NK-92 treated with Interleukin-12 subunit alpha and Interleukin-12 subunit beta, amount 100 ng/mL, for 24 hours (cell line): ENCODE measurements around the gene ALOXE3.
"Not testable (repeated sequence)": the region's sequence is repeated elsewhere in the genome, so short reads cannot be mapped to it uniquely, and the experiment has no call there.

ENCODE experiments used
- DNase-seq: peaks from one replicate; lab custom pipeline; 2025; lab: John Stamatoyannopoulos, UW

ALOXE3 gene

DNA sequence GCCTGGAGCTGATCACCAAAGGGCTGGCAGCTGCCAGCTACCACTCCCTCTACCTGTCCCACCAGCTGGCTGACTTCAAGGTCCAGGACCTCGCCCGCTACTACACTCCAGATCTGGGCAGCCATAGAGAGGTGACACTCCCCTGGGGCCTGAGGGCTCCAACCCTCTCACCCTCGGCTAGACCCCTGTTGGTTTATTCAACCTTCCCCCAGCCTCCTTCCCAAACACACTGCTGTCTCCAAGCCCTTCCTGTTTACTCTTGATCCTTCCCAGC, 48.8 kb downstream of the ALOXE3 start:
- DNase-seq: no peak

DNA sequence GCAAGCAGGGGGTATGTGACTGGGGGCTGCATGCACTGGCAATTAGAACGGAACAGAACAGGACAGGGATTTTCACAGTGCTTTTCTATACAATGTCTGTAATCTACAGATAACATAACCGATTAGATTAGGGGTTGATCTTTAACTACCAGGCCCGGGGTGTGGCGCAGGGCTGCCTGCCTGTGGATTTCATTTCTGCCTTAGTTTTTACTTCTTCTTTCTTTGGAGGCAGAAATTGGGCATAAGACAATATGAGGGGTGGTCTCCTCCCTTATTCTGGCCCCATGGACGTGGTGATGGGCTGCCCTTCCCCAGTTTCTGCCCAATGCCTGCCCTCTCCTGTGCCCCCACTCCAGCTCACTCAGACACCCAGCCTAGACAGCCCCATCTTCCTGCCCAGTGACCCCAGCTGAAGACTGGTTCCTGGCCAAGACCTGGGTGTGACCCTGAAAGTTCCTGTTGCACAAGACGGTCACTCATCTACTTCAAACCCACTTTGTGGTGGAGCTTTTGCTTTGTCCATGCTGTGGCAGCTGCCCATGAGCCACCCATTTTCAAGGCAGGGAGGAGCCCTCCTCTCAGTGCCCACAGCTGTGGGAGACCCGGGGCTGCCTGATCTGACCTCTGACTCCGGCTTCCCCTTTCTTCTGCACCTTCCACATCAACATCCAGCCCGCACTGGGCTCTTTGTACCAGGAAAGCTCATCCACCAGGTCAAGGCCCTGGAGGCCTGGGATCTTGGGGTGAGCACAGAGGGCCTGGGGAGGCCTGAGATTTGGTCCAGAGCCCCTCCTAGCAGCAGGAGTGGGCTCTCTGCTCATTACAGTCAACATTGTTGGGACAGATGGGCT, 49.4 kb downstream of the ALOXE3 start:
- no peak for DNase-seq

DNA sequence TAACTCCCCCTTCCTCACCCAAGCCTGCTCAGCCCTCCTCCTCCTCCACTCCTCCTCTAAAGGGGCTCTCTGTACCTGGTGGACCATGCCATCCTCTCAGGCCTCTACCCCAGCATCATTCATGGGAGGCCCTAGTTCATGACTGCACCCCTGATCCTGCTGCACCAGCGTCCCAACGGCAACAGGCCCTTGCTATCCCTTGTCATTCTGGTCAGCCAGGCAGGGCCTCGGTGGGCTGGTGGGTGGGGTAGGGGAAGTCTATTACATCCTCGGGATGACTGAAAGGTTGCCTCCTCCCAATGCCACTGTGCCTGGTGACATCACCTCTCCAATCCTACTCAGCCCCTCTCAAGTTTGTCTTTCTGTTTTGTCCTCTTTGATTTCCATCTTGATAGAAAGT, 50.5 kb downstream of the ALOXE3 start:
- no peak for DNase-seq

DNA sequence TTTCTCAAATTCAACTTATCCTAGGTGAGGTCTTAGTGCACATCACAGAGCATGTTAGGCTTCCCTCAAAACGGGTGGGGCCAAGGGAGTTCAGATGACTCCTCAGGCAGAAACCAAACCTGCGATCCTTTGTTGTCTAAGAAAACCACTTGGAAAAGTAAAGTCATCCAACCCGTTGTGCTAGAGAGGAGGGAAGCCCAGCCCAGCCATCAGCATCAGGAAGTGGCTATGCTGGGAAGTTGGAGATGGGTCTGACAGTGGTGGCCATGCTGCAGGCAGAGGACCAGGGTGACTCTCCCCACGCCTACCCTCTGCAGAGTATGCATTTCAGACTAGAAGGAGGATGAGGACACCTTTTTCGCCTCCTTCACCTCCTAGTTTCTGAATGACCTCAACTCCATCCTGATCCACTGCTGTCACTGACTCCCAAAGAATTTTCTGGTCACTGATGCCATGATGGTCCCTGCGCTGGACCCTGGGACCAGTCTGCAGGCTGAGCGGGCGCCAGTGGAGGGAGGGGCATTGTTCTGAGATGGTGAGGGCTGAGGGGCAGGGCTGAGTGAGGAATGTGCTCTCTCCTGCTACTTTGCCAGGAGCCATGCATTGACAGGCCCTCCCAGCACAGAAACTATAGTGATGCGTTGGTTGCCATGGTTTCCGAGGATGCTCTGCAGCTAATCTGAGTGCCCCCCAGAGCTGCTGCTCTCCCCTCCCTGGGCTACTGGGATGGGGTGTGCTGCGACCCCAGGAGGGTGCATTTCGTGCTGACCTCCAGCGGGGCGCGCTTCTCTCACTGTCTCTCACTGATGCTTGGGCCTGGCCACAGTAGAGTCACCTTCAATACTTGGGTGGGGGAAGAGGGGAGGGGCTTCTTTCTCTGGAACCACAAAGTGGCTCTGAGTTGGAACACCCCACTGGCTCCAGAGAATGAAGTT, 51.2 kb downstream of the ALOXE3 start:
- DNase-seq: no peak

DNA sequence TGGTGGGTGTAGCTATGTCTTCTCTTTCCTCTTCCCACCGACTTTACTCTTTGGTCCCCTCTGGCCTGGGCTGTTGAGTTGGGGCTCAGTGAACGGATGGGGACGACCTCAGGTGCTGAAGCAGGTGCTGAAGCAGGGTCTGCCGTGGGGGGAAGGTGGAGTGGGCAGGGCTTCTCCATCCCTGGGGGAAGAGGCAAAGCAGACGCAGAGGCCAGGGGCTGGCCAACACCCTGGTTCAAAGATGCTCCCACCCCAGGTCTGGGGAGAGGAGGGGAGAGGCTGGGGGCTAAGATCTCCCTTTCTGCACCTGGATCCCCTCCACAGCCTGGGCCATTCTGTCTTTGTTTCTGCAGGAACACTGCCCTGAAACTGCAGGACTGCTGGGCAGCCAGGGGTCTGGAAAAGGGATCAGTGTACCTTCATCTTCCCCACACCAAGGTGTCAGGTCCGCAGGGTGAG, 53.7 kb downstream of the ALOXE3 start:
- DNase-seq: no peak

DNA sequence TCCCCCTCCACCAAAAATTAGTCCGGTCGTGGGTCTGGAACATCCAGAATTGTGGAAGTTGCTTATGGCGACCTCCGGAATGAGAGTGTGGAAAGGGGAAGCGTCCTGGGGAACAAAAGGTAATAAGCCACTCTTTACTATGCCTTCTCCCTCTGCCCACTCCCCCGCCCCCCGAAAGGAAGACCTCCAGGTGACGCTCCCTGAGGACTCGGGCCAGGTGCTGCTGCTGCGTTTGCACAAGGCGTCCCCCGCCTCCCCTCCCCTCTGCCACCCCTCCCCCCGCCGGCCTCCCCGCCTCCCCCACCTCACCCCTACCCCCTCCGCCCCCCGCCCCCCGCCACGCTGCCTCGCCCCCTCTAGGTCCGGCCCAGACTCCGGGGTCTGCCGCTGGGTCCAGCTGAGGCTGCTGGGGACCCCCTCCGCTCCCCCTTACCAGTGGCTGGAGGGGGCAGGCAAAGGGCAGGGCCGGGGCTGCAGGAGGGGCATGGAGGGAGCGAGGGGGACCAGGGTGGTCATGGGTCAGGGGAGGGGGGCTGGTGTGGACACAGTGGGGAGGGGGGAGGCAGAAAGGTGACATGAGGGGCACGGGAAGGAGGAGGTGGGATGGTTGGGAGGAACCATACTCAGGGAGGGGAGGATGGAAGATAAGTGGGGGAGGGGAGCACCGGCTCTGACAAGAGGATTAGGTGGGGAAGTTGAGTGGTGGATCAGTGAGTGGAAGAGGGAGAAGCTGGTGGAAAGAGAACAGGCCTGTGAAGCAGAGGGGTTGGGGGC, 54.4 kb downstream of the ALOXE3 start:
- no peak for DNase-seq

DNA sequence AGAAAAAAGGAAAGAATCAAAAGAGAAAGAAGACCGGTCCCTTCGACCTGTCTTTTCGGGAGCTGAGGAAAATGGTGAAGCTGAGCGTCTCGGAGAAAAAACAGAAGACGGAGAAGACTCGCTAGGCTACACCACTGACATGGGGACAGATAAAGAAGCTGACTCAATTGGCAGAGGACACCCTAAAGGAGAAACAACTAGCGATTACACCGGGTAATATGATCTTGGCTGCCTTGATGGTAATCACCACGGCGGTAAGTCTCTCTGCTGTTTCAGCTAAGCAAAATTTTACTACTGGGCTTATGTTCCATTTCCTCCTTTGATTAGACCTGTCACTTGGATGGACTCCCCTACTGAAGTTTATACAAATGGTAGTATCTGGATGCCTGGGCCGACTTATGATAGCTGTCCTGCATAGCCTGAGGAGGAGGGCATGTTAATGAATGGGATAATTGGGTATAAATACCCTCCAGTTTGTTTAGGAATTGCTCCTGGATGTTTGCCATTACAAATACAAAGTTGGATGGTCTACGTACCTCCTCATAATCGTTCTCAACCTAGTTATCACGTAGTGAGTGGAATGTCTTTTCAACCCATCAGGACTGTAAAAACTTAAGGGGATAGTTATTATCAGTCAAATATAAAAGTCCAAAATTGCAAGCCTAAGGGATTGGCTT, 55.4 kb downstream of the ALOXE3 start:
- no peak for DNase-seq

DNA sequence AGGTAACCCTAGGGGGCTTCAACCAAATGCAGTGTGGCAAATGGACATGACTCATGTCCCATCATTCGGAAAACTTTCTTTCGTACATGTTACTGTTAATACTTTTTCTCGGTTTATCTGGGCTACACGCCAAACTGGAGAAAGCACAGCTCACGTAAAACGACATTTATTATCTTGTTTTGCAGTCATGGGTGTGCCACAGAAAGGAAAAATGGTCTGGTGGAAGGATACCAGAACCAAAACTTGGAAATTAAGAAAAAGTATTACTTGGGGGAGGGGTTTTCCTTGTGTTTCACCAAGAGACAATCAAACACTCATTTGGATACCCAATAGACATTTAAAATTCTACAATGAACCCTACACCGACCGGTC, 55.9 kb downstream of the ALOXE3 start:
- no peak for DNase-seq

DNA sequence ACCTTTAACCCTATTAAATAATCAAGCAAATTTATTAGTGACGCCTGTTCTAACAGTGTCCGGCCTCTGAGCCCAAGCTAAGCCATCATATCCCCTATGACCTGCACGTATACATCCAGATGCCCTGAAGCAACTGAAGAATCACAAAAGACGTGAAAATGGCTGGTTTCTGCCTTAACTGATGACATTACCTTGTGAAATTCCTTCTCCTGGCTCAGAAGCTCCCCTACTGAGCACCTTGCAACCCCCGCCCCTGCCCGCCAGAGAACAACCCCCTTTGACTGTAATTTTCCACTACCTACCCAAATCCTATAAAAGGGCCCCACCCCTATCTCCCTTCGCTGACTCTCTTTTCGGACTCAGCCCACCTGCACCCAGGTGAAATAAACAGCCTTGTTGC, 56.5 kb downstream of the ALOXE3 start:
- DNase-seq: not testable (repeated sequence)

DNA sequence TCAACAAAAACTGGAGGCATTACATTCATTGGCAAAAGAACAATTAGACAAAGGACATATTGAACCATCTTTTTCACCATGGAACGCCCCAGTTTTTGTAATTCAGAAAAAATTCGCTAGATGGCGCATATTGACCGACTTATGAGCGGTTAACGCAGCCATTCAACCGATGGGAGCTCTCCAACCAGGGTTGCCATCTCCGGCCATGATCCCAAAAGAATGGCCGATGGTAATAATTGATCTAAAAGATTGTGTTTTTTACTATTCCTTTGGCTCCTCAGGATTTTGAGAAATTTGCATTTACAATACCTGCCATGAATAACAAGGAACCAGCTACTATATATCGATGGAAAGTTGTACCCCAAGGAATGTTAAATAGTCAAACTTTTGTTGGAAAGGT, 58.0 kb downstream of the ALOXE3 start:
- no peak for DNase-seq

DNA sequence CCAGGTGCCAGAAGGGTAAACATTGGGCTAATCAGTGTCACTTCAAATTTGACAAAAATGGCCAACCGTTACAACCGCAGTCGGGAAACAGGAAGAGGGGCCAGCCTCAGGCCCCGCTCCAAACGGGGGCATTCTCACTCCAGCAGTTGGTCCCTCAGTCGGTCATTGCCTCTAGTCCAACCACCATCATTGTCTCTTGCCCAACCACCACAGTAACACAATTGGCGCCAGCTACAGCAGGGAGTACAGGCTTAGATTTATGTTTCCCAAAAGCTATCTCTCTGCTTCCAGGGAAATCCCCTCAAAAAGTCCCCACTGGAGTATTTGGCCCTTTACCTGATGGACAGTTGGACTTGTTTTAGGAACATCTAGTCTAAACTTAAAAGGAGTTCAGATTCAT, 59.2 kb downstream of the ALOXE3 start:
- no peak for DNase-seq

DNA sequence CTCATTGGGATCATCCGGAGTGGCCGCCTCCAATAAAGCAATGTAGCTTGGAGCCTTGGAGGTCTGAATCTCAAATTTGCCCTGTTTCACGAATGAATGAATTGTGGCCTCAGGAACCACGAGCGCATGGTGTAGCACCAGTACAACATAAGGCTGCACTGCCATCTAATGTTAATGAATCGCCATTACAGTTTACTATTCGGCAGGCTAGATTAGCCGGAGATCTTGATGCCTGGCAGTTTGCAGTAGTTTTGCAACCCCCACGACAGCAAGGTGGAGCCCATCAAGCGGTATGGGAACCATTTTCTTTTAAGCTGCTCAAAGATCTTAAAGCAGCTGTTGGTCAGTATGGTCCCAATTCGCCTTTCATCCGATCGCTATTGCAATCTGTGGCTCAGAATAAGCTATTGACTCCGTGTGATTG, 60.6 kb downstream of the ALOXE3 start:
- peak; percentile 43 for DNase-seq

DNA sequence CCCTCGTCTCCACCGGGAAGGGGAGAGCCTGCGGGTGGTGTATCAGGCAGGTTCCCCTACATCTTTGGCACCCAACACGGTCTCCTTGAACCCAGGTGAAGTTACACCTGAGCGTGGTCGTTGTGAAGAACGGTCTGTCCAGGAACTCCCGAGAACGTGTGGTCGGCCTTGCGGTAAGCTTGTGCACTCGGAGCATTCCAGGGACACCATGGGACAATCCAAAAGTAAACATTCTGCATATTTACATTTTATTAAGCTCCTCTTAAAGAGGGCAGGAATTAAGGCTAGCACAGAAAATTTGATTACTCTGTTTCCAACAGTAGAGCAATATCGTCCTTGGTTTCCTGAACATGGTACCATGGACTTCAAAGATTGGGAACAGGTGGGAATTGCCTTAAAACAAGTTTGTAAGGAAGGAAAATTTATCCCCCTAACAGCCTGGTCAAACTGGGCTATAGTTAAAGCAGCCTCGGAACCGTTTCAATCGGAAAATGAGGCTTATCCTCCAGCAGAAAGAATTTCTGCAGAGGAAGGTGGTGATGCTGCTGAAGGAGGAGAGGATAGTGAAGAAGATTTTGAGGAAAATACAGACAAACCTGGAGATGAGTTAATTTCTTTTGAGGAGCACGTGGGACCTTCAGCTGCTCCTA, 61.2 kb downstream of the ALOXE3 start:
- DNase-seq: no peak

DNA sequence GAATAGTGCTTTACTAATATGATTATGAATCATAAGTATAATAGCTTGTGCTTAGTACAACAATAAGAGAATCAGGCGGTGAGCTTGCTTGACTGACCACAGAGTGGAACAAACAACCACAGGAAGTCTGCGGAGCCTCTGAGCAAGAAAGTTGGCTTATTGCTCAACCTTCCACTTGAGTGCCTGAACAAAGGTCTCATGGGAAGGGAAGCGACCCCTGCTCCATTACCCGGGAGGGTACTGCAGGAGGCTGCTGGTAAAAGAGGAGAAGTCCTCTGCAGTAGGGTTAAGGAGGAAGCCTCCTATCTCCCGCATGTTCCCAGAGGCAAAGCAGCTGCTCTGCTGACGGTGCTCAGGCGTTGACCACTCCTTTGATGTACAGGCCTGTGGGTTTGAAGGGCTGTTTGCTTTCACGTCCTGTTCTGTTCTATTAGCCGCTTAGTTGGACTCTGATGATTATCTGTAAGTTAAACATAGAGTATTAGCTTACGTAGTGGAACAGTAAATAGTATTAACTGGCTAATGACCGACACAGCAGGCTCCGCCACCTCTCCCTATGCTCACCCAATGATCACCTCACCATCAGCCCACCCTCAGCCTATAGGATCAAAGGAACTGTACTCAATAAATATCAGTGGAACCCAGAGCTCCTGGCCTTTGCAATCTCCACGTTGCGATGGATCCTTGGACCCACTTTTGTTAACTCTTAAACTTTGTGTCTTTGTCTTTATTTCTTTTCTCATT, 61.9 kb downstream of the ALOXE3 start:
- DNase-seq: peak; percentile 59

DNA sequence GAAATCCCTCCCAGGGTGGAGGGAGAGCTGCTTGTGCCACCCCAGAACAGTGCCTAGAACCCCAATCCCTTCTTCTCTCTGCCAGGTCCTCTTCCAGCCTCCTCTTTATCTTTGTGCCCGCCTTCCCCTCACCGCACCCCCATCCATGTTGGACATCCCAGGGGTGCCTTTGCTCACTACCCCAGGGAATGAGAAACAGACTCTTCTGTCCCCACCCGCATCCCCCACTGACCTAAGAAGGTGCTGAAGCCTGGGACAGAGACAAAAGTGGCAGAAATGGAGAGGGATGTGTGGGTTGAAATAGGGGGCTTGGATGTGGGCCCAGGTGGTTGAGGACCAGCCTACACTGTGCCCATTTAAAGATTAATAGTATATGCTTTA, 62.5 kb downstream of the ALOXE3 start:
- no peak for DNase-seq

DNA sequence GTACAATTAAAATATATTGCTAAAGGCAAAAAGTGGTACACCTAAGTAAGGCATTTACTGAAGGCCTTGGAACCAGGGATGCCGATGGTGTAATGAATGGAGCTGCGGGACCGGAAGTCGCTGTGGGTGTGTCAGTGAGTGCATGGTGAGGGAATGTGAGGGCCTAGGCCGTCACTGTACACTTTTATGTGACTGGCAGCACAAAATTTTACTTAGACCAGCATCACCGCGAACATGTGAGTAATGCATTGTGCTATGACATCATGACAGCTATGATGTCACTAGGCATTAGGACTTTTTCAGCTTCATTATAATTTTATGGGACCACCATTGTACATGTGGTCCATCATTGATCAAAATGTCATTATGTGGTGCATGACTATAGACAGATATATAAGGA, 64.7 kb downstream of the ALOXE3 start:
- no peak for DNase-seq

DNA sequence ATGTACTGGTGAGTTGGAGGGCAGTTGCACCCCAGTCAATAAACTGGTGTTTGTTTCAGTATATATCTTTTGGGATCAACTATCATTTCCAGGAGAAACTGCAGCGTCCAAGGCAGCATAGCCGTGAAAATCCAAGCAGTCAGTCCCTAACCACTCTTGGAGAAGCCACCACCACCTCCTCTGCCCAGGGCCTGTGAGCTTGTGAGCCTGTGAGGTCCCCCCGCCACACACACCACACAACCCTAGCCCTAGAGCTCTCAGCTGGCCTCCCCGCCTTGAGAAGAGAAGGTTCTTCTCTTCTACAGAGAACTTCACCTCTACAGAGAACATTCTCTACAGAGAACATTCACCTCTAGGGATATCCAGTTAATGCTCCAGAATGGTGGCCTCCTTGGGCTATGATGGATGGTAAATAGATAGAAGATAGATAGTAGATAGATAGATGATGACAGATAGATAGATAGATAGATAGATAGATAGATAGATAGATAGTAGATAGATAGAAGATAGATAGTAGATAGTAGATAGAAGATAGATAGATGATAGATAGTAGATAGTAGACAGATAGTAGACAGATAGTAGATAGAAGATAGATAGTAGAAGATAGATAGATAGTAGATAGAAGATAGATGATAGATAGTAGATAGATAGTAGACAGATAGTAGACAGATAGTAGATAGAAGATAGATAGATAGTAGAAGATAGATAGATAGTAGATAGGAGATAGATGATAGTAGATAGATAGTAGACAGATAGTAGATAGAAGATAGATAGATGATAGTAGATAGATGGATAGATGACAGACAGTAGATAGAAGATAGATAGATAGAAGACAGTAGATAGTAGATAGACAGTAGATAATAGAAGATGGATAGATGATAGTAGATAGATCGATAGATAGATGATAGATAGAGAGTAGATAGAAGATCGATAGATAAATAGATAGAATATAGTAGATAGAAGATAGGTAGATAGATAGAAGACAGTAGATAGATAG, 65.8 kb downstream of the ALOXE3 start:
- DNase-seq: no peak

DNA sequence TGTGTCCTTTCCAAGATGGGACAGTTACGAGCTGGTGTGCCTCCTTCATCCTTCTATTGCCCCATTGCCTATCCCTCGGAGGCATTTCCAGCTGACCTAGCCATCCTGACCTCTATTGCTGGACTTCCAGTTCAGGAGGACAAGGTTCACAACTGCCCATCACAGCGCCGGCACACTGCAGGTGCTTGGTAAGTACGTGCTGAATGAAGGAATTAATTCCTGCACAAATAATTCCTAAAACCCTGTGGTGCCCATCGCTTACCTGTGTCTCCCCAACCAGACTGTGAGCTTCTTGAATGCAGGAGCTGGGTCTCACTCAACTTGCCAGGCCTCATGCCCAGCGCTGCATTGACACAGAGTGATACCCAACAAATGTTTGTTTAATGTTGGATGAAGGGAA, 66.5 kb downstream of the ALOXE3 start:
- DNase-seq: no peak

DNA sequence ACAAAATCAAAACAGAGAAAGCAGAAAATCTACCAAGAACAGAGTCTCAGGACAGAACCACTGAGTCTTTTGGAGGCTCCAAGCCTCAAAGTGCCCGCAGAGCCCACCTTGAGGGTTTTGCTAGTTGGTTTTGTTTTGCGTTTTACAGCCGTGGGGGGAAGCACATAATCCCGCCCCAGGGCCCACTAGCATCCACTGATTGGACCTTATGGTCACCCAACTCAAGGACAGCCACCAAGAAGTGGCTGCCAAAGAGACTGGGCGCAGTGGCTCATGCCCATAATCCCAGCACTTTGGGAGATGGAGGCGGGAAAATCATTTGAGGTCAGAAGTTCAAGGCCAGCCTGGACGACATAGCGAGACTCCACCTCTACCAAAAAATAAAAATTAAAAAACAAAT, 69.6 kb downstream of the ALOXE3 start:
- no peak for DNase-seq

DNA sequence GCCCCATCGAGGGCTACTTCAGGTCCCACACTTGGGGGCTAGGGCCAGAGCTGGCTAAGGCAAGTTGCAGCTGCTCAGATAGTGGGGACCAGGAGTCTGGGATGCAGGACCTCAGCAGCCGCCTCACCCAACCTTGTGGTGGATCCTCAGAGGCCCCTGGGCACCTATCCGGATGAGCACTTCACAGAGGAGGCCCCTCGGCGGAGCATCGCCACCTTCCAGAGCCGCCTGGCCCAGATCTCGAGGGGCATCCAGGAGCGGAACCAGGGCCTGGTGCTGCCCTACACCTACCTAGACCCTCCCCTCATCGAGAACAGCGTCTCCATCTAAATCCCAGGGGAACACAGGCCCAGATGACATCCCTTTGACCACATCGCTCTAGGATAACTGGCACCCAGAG, 70.1 kb downstream of the ALOXE3 start:
- DNase-seq: no peak
